Pancreas (tissue), 10 donors: ENCODE measurements around the gene MYOM3. TPM values are rescaled to one million over a fixed set of nuclear protein-coding genes. Genes with fewer than 3 reads are reported as not detected.

Experiments used
- ATAC-seq, 4 donors: fragments of 200-7000 bp; cut with Tn5 transposase; one replicate each; pipeline versions ENCODE4 v1.8.0 to v1.9.1; 2020; ENCODE audit warnings: mild to moderate bottlenecking in 4 of 4, moderate library complexity in 4 of 4
- DNase-seq, 6 donors: peaks; one replicate each; pipeline ENCODE4 v3.0.0-alpha.2; 2020
- FAIRE-seq: peaks from 2 replicates; lab custom pipeline; 2012; peaks lifted over from hg19 to GRCh38; lab: Jason Lieb, UNC
- H3K27ac ChIP-seq, 4 donors: fragments of 200-600 bp; sonication (generic); 1 replicate in 3 of 4; 2 replicates in 1 of 4; pipeline versions ENCODE4 v1.5.0 to v1.8.0; 2020
- H3K27me3 ChIP-seq, 4 donors: fragments of 200-600 bp; one replicate each; pipeline ENCODE4 v1.8.0; 2021
- H3K36me3 ChIP-seq, 3 donors: fragments of 200-600 bp; sonication (generic) in 1 of 3; one replicate each; pipeline versions ENCODE4 v1.5.0 to v1.8.0; 2020 to 2021
- H3K4me1 ChIP-seq, 3 donors: fragments of 200-600 bp; one replicate each; pipeline ENCODE4 v1.8.0; 2021
- H3K4me3 ChIP-seq, 4 donors: fragments of 200-600 bp; sonication (generic) in 2 of 4; one replicate each; pipeline versions ENCODE4 v1.5.0 to v1.8.0; 2020 to 2021
- H3K9me3 ChIP-seq, 4 donors: fragments of 200-600 bp; one replicate each; pipeline ENCODE4 v1.8.0; 2021
- WGBS, 2 donors: extraction: QIAGEN DNeasy Blood & Tissue Kit; methylation state at CpG; one replicate each; pipeline ENCODE4 v1.1.7; 2013; 5-methylcytosine and 5-hydroxymethylcytosine counted together
- intact Hi-C, 3 donors: fragments of 100-400 bp; cut with DNase I; formaldehyde crosslinking; loops; one replicate each; pipeline versions ENCODE4 v1.11.1 to v1.14.2; 2022
- polyA plus RNA-seq, 2 donors: library from polyadenylated mRNA; stranded (reverse); fragments of 200-250 nt; gene quantifications; one replicate each; pipeline ENCODE4 v1.2.3, GENCODE V29; 2013
- total RNA-seq, 6 donors: library from RNA; stranded (reverse); fragmentation: NEBNext Ultra II Directional in 4 of 6; extraction: Animal tissue kit (Norgen Biotek cat#: 25700) in 4 of 6; gene quantifications; one replicate each; pipeline versions ENCODE4 v1.2.1 to v1.2.4, GENCODE V29; 2021 to 2023
- TF ChIP-seq, protein P1 (sequence below), 4 donors: fragments of 200-600 bp; sonication (generic) in 3 of 4; IDR thresholded peaks; one replicate each; pipeline versions ENCODE4 v1.5.0 to v1.8.0; 2021; ENCODE audit warnings: antibody characterized with exemption in 4 of 4
- donor health status: healthy with polysubstance abuse.
- donor health status: DM: no; HTN: no; CAD: no; lungs with moderate emphysema.
- donor health status: DM: no; HTN: no; CAD: no.
- donor health status: control.
- donor health status: control.
- donor health status: Bipolar disorder and iron deficiency.
- donor health status: DM: yes; HTN: yes; CAD: no.
- donor health status: DM: no; HTN: no; CAD: no.
- donor health status: DM: no; HTN: no; CAD: no.
- donor health status: DM: yes; HTN: yes; CAD: no.

Gene MYOM3
- 1 to 10 TPM in 2 of 6 donors, under 1 TPM in 4; 0.38 to 1.7 (median 0.79) TPM for total RNA-seq
- polyA plus RNA-seq = 1 to 10 TPM in 1 of 2 donors, under 1 TPM in 1; 0.77 to 1.2 TPM

DNA sequence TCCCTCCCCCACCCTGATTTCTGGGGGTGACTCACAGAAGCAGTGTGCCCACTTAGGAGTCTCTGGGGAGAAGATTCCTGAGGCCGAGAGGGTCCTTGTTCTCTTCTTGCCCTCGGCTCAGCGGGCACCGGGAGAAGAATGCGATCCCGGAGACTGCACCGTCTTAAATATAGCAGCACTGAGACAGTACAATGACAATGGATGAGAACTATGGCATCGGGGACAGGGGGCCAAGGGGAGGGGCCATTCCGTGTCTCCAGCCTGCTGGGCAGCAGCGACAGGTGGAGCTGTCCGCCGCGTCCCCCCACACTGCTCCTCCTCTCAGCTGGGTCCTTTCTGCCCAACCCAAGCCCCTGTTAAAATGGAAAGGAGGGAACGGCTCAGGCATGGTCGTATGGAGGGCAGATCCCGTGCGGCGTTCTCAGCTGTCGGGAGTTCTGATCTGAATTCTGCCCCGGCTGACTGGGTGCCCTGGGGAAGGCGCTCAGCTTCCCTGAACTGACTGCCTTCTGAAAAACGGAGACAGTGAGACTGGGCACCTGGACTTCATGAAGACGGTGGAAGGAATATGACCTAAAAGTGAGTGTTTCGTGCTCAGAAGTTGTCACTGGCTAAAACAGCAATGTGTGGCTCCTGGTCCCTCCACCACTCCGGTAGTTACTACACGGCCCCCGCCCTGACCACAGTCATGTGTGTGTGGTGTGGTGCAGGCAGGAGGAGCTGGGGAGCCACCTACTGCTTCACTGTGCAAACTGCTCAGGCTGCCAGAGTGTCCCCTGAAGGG, at the start of gene MYOM3:
Gene MYOM3 (minus strand): TSS at position 140 of the 784 bp plus-strand sequence. CDS start 3,499 bp downstream, outside the sequence.
- Histone ChIP-seq H3K9me3 (no peaks in the 10 kb centered on the region), H3K36me3 (no peaks in the 10 kb centered on the region), H3K27ac (no peak within 1 kb of the TSS), H3K4me3 (no peak within 1 kb of the TSS), H3K4me1 (peaks cover 0 to 9% (median 3%) of the 10 kb centered on the region in 3 donors), H3K27me3 (no peaks in the 10 kb centered on the region)
- WGBS, 2 donors = 42 to 48% methylated on average over 24 to 27 of the region's 27 CpGs
- TF ChIP-seq, protein P1, sequence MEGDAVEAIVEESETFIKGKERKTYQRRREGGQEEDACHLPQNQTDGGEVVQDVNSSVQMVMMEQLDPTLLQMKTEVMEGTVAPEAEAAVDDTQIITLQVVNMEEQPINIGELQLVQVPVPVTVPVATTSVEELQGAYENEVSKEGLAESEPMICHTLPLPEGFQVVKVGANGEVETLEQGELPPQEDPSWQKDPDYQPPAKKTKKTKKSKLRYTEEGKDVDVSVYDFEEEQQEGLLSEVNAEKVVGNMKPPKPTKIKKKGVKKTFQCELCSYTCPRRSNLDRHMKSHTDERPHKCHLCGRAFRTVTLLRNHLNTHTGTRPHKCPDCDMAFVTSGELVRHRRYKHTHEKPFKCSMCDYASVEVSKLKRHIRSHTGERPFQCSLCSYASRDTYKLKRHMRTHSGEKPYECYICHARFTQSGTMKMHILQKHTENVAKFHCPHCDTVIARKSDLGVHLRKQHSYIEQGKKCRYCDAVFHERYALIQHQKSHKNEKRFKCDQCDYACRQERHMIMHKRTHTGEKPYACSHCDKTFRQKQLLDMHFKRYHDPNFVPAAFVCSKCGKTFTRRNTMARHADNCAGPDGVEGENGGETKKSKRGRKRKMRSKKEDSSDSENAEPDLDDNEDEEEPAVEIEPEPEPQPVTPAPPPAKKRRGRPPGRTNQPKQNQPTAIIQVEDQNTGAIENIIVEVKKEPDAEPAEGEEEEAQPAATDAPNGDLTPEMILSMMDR (IDR thresholded peaks at IDR 0.05) = peak in 3 of 4 donors; percentile 18 to 21 (median 19)
- peak; percentile 59 to 92 (median 84) for ATAC-seq
- DNase-seq = peak; percentile 66 to 89 (median 72)
- no peak for FAIRE-seq
- intact Hi-C loops = loop anchor here in 2 of 3 donors (5.0 kb wide), 1 partner anchor 40 kb away; no protein-coding TSS in a partner anchor

DNA sequence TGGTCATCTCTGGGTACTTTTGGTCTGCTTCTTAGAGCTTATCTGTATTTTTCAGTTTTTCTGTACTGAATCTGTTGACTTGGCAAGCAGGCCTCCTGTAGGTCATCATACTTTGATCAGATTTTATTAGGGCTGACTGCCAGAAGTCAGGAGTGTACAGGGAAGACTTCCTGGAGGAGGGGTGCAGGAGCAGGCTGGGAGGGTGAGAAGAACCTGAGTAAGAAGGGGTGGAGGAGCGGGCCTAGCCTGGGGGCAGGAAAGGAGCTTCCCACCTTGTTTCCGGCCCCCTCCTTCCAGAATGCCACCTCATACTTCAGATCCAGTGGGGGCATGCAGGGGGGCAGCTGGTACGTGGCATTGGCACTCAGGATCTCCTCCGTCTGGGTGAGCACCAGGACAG, 49.3 kb upstream of the MYOM3 start:
- Histone ChIP-seq H3K27me3 (no peaks in the 10 kb centered on the region), H3K9me3 (no peaks in the 10 kb centered on the region), H3K27ac (no peak overlapping the region), H3K4me1 (no peaks in the 10 kb centered on the region), H3K36me3 (peaks cover 0 to 28% (median 0%) of the 10 kb centered on the region in 3 donors), H3K4me3 (no peak overlapping the region)
- WGBS, 2 donors = 99 to 100% methylated on average over 4 of the region's 4 CpGs
- TF ChIP-seq, protein P1 (IDR thresholded peaks at IDR 0.05) = no peak
- DNase-seq (no peak), ATAC-seq (peak in 1 of 4 donors; percentile 40), FAIRE-seq (no peak)
- intact Hi-C loops = no loop called here

- DNase-seq = no peak
- Histone ChIP-seq H3K4me3 (no peak overlapping the region), H3K36me3 (peaks cover 0 to 22% (median 0%) of the 10 kb centered on the region in 3 donors), H3K27me3 (no peaks in the 10 kb centered on the region), H3K4me1 (peaks cover 9 to 12% (median 9%) of the 10 kb centered on the region in 3 donors), H3K27ac (no peak overlapping the region), H3K9me3 (no peaks in the 10 kb centered on the region)
- TF ChIP-seq, protein P1 (IDR thresholded peaks at IDR 0.05) = no peak
- no peak for FAIRE-seq
- no peak for ATAC-seq
- 89 to 94% methylated on average over 5 of the region's 5 CpGs for WGBS, 2 donors
- intact Hi-C loops = no loop called here
These were observed 47.4 kb upstream of the MYOM3 start for GRCh38 chr1:24159366-24159765.

- TF ChIP-seq, protein P1 (IDR thresholded peaks at IDR 0.05) = no peak
- Histone ChIP-seq H3K36me3 (peaks cover 0 to 22% (median 0%) of the 10 kb centered on the region in 3 donors), H3K4me1 (peaks cover 9 to 12% (median 9%) of the 10 kb centered on the region in 3 donors), H3K27me3 (no peaks in the 10 kb centered on the region), H3K9me3 (no peaks in the 10 kb centered on the region), H3K27ac (no peak overlapping the region), H3K4me3 (no peak overlapping the region)
- 84 to 87% methylated on average over 6 of the region's 6 CpGs for WGBS, 2 donors
- ATAC-seq (no peak), DNase-seq (no peak), FAIRE-seq (no peak)
- intact Hi-C loops = no loop called here
These were observed 46.1 kb upstream of the MYOM3 start for GRCh38 chr1:24157918-24158481.
